ENCODE data around the gene TPI1.
A peak's percentile ranks its signal among the peaks of the same experiment; 100 is the strongest.
"Not testable (repeated sequence)": the region's sequence is repeated elsewhere in the genome, so short reads cannot be mapped to it uniquely, and the experiment has no call there.

The TPI1 gene

GRCh38 chr12:6847676-6848075, 19.7 kb upstream of the TPI1 start:
- no peak for DNase-seq

GRCh38 chr12:6849427-6849826, 17.9 kb upstream of the TPI1 start:
- no peak for DNase-seq

GRCh38 chr12:6849976-6850560, 17.3 kb upstream of the TPI1 start:
- DNase-seq: no peak

GRCh38 chr12:6850796-6851152, 16.6 kb upstream of the TPI1 start:
- DNase-seq: no peak

GRCh38 chr12:6851153-6851920, 16.0 kb upstream of the TPI1 start, which contains the start of gene CDCA3:
CDCA3 (minus strand) TSS chr12:6851286; CDS start chr12:6850952, 334 bp downstream.
- DNase-seq: peak; percentile 97 to 99 (median 98)

- DNase-seq: peak; percentile 99 to 100 (median 100)
Observed at GRCh38 chr12:6851921-6852650, 15.2 kb upstream of the TPI1 start, which contains the start of gene USP5. USP5 (plus strand) TSS chr12:6852150; CDS start chr12:6852180, 30 bp downstream.

GRCh38 chr12:6852651-6853354, 14.5 kb upstream of the TPI1 start:
- peak in 1 of 4 experiments; percentile 16 for DNase-seq

- DNase-seq: no peak
Observed at GRCh38 chr12:6853626-6854025, 13.7 kb upstream of the TPI1 start.

GRCh38 chr12:6854036-6854435, 13.3 kb upstream of the TPI1 start:
- no peak for DNase-seq

- DNase-seq: no peak
Observed at GRCh38 chr12:6855322-6855721, 12.0 kb upstream of the TPI1 start.

GRCh38 chr12:6858799-6859198, 8.5 kb upstream of the TPI1 start:
- no peak for DNase-seq

- no peak for DNase-seq
Observed at GRCh38 chr12:6860116-6860515, 7.2 kb upstream of the TPI1 start.

GRCh38 chr12:6860942-6861341, 6.4 kb upstream of the TPI1 start:
- no peak for DNase-seq

GRCh38 chr12:6861391-6861790, 5.9 kb upstream of the TPI1 start:
- no peak for DNase-seq

GRCh38 chr12:6863033-6863432, 4.3 kb upstream of the TPI1 start:
- no peak for DNase-seq

GRCh38 chr12:6863586-6864321, 3.6 kb upstream of the TPI1 start:
- DNase-seq: no peak

GRCh38 chr12:6865307-6865706, 2.0 kb upstream of the TPI1 start:
- not testable (repeated sequence) for DNase-seq

- DNase-seq: no peak
Observed at GRCh38 chr12:6866163-6866919, 990 bp upstream of the TPI1 start.

- DNase-seq: peak in 2 of 4 experiments; percentile 86 to 88
Observed at GRCh38 chr12:6866920-6867412, 365 bp upstream of the TPI1 start.

- DNase-seq: peak in 1 of 4 experiments; percentile 50
Observed at GRCh38 chr12:6868211-6869048, 1.1 kb downstream of the TPI1 start.
